C4-2B (cell line): ENCODE data around the gene SLC25A39.

Experiments used
- CTCF ChIP-seq: fragments of 450-650 bp; conservative IDR thresholded peaks from 2 replicates; pipeline ENCODE4 v1.5.1; 2017; ENCODE audit warnings: mild to moderate bottlenecking
- ZFX ChIP-seq: fragments of 450-650 bp; IDR thresholded peaks from 2 replicates; pipeline ENCODE4 v1.6.1; 2017

GRCh38 chr17:44310609-44311376 lies 13.8 kb downstream of the SLC25A39 start:
- TF ChIP-seq CTCF = no peak
- no peak for TF ChIP-seq ZFX
